HG02870 (cell line): ENCODE results near the gene FGFR1OP2.
"Not testable (repeated sequence)": the region's sequence is repeated elsewhere in the genome, so short reads cannot be mapped to it uniquely, and the experiment has no call there.

Source experiments
- ATAC-seq: cut with Tn5 transposase; IDR thresholded peaks from one replicate; pipeline ENCODE4 v1.9.1; 2021; ENCODE audit warnings: mild to moderate bottlenecking, moderate library complexity; ENCODE audit not compliant: unreplicated experiment

FGFR1OP2 gene

DNA sequence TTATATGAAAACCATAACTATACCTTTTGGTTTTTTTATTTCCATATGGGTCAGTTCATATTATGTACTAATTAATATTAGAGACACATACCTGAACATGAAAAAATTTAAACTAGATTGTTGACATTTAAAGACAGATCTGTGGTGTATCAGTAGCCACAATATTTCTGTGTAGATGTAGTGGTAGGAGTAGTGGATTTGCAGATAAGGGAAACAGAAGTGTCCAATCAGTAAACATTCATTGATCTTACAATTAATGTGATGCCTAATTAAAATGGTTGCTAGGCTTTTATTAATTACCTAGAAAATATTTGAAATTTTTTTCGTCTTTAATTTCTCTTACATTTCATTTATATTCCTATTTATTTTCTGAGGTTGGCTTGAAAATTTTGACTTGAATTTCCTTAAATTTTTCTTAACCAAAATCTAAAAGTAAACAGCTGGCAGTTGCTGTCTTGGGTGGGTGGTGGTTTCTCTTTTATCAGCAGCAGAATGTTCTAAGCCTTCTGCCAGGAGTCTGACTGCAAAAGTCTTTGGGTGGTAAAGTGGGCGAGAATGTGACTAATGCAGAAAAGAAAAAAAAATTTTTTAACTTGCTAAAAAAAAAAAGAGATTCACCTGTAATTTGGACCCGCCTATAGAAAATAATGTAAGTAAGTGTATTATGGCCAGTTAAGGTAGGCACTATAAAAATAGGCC, 2.4 kb downstream of the FGFR1OP2 start:
- no peak for ATAC-seq

DNA sequence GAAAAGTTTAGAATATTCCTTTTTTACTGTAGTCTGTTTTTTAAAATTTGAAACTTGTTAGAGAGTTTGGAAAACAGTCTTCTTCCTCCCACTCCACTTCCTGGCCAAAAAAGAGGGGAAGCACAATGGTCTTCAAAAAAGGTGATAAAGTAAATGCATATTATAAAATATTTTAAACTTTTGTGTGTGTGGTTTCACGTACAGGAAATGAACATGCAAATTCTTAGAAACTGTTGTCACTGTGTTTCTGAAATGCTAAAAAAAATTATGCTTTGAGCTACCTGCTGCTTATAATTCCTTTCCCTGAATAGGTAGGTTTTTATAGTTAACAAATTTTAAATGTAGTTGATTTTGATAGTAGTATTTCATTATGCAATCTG, 2.9 kb downstream of the FGFR1OP2 start:
- no peak for ATAC-seq

DNA sequence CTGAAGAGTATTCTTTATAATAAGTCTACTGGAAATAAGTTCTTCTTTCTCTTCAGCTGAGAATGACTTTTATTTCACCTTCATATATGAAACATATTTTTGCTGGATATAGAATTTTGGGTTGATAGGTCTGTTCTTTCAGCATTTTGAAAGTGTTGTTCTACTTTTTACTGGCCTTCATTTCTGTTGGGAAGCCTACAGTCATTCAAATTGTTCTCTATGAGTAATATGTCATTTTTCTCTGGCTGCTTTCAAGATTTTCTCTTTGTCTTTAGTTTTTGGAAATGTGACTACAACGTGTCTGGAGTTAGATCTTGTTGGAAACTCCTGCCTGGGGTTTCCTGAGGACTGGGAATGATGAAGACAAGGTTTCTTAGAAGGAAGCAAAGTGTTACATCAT, 10.0 kb downstream of the FGFR1OP2 start:
- no peak for ATAC-seq

GRCh38 chr12:26953447-26953846, 15.2 kb downstream of the FGFR1OP2 start:
- no peak for ATAC-seq

DNA sequence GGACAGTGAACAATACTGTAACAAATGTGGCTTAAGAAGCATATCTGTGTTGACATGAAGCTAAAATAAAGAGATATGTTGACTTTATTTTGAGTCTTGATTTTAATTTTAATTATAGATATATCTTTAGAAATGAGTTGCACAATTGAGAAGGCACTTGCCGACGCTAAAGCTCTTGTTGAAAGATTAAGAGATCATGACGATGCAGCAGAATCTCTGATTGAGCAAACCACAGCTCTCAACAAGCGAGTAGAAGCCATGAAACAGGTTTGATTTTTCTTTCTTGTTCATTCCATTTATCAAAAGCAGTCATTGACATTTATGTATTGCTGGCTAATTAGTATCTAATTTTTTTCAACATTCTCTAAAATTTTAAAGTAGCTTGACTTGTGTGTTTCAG, 15.8 kb downstream of the FGFR1OP2 start:
- no peak for ATAC-seq

DNA sequence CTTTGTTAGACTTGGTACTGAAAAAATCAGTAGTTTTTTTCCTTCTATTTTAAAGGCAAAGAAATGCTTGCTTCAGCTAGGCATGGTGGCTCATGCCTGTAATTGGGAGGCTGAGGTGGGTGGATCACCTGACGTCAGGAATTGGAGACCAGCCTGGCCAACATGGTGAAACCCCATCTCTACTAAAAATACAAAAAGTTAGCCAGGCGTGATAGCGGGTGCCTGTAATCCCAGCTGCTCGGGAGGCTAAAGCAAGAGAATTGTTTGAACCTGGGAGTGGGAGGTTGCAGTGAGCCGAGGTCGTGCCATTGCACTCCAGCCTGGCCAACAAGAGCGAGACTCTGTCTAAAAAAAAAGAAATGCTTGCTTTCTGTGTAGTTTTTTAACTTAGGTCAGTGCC, 23.1 kb downstream of the FGFR1OP2 start:
- not testable (repeated sequence) for ATAC-seq

DNA sequence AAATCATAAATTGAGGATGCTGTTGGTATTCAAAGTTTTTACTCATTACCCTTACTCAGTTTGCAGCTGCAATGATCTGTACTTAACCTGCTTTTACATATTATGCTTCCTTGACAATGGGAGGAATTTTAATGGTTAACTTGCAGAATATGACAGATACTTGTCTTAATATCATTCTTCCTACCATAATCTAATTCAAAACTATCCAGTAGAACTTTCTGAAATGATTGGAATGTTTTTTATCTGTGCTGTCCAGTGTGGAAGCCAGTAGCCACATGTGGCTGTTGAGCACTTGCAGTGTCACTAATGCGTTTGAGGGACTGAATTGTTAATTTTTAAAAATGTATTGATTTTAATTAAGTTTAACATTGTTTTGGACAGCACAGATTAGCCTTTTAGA, 23.5 kb downstream of the FGFR1OP2 start:
- no peak for ATAC-seq

DNA sequence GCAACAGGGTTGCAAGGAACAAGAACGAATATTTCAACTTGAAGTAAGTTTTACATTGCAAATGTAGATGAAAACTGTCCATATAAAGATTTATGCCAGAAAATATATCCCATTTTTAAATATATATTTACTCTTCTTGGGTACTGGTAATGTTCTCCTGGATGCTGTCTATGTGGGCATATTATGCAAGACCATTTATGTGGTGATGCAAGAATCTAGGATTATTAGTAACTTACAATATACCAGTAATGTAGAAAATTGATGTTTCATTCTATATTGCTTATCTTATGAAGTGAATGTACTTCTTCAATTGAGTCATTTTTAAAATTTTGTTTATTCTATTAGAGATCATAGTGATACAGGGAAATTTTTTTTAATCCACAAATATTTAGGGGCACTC, 25.1 kb downstream of the FGFR1OP2 start:
- no peak for ATAC-seq

DNA sequence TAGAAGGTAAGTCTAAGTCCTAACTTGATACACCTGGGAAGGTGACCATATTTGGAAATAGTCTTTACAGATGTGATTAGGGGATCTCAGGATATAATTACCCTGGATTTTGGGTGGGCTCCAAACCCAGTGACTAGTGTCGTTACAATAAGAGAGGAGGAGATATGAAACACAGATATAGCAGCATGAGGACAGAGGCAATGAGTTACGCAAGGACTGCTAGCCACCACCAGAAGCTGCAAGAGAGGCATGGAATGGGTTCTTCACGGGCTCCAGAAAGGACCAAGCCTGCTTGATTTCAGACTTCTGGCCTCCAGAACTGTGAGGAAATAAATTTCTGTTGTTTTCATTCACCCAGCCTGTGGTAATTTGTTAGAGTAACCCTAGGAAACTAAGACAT, 28.6 kb downstream of the FGFR1OP2 start:
- ATAC-seq: no peak

GRCh38 chr12:26970136-26970535, 31.9 kb downstream of the FGFR1OP2 start:
- ATAC-seq: no peak

GRCh38 chr12:26971963-26972362, 33.7 kb downstream of the FGFR1OP2 start:
- peak; percentile 99 for ATAC-seq

DNA sequence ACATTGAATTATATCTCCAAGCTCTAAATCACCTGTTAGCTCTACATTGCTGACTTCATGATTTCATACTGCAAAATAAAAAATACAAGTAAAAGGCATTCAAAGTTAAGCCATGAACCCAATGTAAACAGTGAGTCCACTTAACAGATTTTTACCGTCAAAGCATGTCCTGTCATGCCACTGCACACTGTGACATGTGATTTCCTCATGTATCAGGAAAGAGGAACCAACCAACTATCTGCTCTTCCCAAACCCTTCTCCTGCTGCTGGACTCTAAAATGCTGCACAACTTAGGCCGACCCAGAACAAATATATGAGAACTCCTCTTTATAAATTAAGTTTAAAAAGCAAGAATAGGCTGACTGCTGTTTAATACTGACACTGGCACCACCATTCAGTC, 38.4 kb downstream of the FGFR1OP2 start:
- ATAC-seq: no peak

- no peak for ATAC-seq
Observed at GRCh38 chr12:26978801-26979200, 40.5 kb downstream of the FGFR1OP2 start.

- ATAC-seq: no peak
Observed at GRCh38 chr12:26979733-26980132, 41.5 kb downstream of the FGFR1OP2 start.

GRCh38 chr12:26982866-26983265, 44.6 kb downstream of the FGFR1OP2 start:
- ATAC-seq: no peak

DNA sequence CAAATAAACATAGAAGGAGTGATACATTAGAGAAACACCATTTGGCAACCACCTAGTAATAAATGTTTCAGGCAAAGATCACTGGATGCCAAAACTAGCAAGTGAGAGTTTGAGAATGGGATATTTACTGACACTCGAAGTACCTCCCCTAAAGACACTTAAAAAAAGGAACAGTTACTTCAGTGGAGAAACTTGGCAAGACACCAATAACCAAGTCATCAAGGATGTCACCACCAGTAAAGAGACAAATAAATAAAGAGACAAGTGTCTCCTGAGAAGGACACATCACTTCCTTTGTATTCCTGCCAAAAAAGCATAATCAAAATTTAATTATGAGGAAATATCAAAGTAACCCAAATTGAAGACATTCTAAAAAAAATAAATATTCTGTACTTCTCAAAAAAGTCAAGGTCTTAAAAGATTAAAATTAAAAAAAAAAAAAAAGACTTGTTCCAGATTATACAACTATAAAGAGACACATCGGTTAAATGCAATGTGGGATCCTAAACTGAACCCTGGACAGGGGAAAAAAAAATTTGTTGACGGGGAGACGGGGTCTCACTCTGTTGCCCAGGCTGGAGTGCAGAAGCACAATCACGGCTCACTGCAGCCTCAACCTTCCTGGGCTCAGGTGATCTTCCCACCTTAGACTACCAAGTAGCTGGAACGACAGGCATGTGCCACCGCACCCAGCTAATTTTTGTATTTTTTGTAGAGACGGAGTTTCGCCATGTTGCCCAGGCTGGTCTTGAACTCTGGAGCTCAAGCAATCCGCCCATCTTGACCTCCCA, 49.6 kb downstream of the FGFR1OP2 start:
- no peak for ATAC-seq

DNA sequence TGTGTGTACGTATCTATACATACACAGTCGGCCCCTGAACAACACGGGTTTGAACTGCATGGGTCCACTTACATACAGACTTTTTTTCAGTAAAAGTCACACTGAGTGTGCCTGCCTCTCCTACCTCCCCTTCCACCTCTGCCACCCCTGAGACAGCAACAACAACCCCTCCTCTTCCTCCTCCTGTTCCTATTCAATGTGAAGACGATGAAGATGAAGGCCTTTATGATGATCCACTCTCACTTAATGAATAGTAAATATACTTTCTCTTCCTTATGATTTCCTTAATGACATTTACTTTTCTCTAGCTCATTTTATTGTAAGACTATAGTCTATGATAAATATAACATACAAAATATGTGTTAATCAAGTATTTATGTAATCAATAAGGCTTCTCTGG, 50.4 kb downstream of the FGFR1OP2 start:
- ATAC-seq: no peak

GRCh38 chr12:26989873-26990272, 51.6 kb downstream of the FGFR1OP2 start:
- ATAC-seq: no peak

DNA sequence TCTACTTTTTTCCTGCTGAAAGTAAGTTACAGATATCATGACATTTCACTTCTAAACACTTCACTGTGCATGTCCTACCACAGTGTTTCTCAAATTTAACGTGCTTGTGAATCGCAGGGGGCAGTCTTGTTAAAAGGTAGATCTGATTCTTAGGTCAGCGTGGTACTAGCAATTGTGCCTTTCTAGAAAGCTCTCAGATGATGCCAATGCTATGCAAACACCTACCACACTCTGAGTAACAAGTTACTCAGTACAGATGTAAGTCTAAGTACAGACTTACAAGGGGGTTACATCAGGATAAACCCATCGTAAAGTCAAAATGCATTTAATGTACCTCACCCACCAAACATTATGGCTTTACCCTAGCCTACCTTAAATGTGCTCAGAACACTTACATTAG, 53.6 kb downstream of the FGFR1OP2 start:
- ATAC-seq: no peak

- no peak for ATAC-seq
Observed at GRCh38 chr12:26994109-26994508, 55.8 kb downstream of the FGFR1OP2 start.

GRCh38 chr12:26995706-26996105, 57.4 kb downstream of the FGFR1OP2 start:
- ATAC-seq: no peak

DNA sequence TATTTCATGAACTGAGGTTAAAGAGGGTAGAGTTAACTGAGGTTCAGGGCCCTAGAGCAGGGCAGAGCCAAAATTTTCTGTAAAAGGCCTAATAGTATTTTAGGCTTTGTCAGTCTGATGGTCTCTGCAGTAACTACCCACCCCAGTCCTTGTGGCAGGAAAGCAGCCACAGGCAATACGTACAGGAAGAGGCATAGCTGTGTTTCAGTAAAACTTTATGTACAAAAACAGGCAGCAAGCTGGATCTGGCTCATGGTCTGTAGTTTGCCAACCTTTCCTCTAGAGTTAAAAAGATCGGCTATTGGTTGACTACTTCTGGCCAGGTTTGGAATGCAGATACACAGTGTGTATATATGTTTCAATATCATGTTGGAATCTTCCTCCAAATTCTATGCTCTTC, 58.7 kb downstream of the FGFR1OP2 start:
- ATAC-seq: no peak

- no peak for ATAC-seq
Observed at GRCh38 chr12:27000961-27001360, 62.7 kb downstream of the FGFR1OP2 start.
